DOHH2 (cell line): ENCODE measurements around the gene C1QL2.

Experiments used
- H3F3A ChIP-seq: fragments of 200-600 bp; sonication (generic), shearing (Covaris generic); 2 replicates; pipeline ENCODE4 v1.6.0; 2016; ENCODE audit warnings: antibody characterized with exemption, mild to moderate bottlenecking; ENCODE audit not compliant: control insufficient read depth, insufficient read depth
- H3K27ac ChIP-seq: fragments of 200-600 bp; sonication (generic); 2 replicates; pipeline ENCODE4 v1.5.1; 2014; ENCODE audit warnings: low read depth, mild to moderate bottlenecking, low read length, moderate library complexity
- H3K27me3 ChIP-seq: fragments of 200-600 bp; sonication (generic); 2 replicates; pipeline ENCODE4 v1.6.1; 2014; ENCODE audit warnings: mild to moderate bottlenecking, low read length, mixed read lengths; ENCODE audit not compliant: control insufficient read depth
- H3K36me3 ChIP-seq: fragments of 200-600 bp; sonication (generic); 2 replicates; pipeline ENCODE4 v1.6.1; 2014; ENCODE audit warnings: mild to moderate bottlenecking, low read length, moderate library complexity, mixed read lengths; ENCODE audit not compliant: control insufficient read depth
- H3K4me1 ChIP-seq: fragments of 200-600 bp; sonication (generic); 2 replicates; pipeline ENCODE4 v1.6.1; 2014; ENCODE audit warnings: mild to moderate bottlenecking, low read length, mixed read lengths; ENCODE audit not compliant: control insufficient read depth
- H3K4me2 ChIP-seq: fragments of 200-600 bp; sonication (generic); 2 replicates; pipeline ENCODE4 v1.6.0; 2014; ENCODE audit warnings: mild to moderate bottlenecking, low read length, moderate library complexity
- H3K4me3 ChIP-seq: fragments of 200-600 bp; sonication (generic); 2 replicates; pipeline ENCODE4 v1.5.1; 2014; ENCODE audit warnings: mild to moderate bottlenecking, low read length, mixed read lengths
- H3K79me2 ChIP-seq: fragments of 200-600 bp; sonication (generic); 2 replicates; pipeline ENCODE4 v1.6.1; 2014; ENCODE audit warnings: mild to moderate bottlenecking, low read length, mixed read lengths; ENCODE audit not compliant: control insufficient read depth
- H3K9me2 ChIP-seq: fragments of 200-600 bp; sonication (generic); replicated peaks from 2 replicates; pipeline ENCODE4 v1.6.1; 2014; ENCODE audit warnings: mild to moderate bottlenecking, low read length, mixed read lengths; ENCODE audit not compliant: control insufficient read depth
- H3K9me3 ChIP-seq: fragments of 200-600 bp; sonication (generic); 2 replicates; pipeline ENCODE4 v1.6.1; 2014; ENCODE audit warnings: antibody characterized with exemption, low read length, mixed read lengths; ENCODE audit not compliant: control insufficient read depth, insufficient read depth
- H4K20me1 ChIP-seq: fragments of 200-600 bp; sonication (generic); 2 replicates; pipeline ENCODE4 v1.6.0; 2014; ENCODE audit warnings: low read depth, mild to moderate bottlenecking, antibody characterized with exemption, low read length, moderate library complexity; ENCODE audit not compliant: control insufficient read depth, insufficient read depth
- EZH2phosphoT487 ChIP-seq: fragments of 200-600 bp; sonication (generic); IDR thresholded peaks from 2 replicates; pipeline ENCODE4 v1.6.1; 2017; ENCODE audit warnings: borderline replicate concordance, mild to moderate bottlenecking, antibody characterized with exemption, low read length, moderate library complexity, mixed read lengths
- TF ChIP-seq, protein P1 (sequence below): fragments of 200-600 bp; sonication (generic); IDR thresholded peaks from one replicate; pipeline ENCODE4 v1.5.1; 2014; ENCODE audit warnings: antibody characterized with exemption, mild to moderate bottlenecking, low read depth, low read length; ENCODE audit not compliant: poor library complexity, severe bottlenecking

The C1QL2 gene

DNA sequence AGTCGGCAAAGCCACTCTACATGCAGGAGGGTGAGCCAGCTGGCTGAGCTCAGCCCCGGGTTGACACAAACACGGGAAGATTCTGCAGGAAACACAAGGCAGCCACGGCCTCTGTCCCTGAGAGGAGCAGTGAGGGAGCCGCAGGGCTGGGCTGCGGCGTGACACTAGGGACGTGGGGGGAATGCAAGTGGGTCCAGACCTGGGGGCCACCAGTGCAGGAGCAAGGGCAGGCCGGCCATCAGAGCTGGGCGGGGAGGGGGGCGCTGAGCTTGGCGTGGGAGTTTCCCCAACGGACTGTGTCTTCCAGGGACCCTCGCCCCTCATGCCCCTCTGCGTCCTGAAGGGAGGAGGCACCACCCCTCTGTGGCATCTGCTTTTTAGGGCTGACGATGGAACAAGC is 12.0 kb upstream of the C1QL2 start:
- peaks cover 3% of the 10 kb centered on the region; the same call in 1 of the 2 replicates for H3K27me3 ChIP-seq
- H3K4me1 ChIP-seq, result no peaks in the 10 kb centered on the region
- H3K27ac ChIP-seq, result no peak overlapping the region
- no peak overlapping the region for H3K4me3 ChIP-seq
- no peaks in the 10 kb centered on the region for H3K36me3 ChIP-seq
- H3K9me2 ChIP-seq, result no peaks in the 10 kb centered on the region
- peaks cover 5% of the 10 kb centered on the region; the same call in 1 of the 2 replicates for H4K20me1 ChIP-seq
- no peaks in the 10 kb centered on the region for H3K79me2 ChIP-seq
- no peaks in the 10 kb centered on the region for H3F3A ChIP-seq
- TF ChIP-seq EZH2phosphoT487, result no peak
- TF ChIP-seq, protein P1, sequence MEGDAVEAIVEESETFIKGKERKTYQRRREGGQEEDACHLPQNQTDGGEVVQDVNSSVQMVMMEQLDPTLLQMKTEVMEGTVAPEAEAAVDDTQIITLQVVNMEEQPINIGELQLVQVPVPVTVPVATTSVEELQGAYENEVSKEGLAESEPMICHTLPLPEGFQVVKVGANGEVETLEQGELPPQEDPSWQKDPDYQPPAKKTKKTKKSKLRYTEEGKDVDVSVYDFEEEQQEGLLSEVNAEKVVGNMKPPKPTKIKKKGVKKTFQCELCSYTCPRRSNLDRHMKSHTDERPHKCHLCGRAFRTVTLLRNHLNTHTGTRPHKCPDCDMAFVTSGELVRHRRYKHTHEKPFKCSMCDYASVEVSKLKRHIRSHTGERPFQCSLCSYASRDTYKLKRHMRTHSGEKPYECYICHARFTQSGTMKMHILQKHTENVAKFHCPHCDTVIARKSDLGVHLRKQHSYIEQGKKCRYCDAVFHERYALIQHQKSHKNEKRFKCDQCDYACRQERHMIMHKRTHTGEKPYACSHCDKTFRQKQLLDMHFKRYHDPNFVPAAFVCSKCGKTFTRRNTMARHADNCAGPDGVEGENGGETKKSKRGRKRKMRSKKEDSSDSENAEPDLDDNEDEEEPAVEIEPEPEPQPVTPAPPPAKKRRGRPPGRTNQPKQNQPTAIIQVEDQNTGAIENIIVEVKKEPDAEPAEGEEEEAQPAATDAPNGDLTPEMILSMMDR, result no peak
- H3K9me3 ChIP-seq, result no peaks in the 10 kb centered on the region
- H3K4me2 ChIP-seq, result no peak overlapping the region

GRCh38 chr2:119169717-119170116 is 11.2 kb upstream of the C1QL2 start:
- H3K9me2 ChIP-seq, result no peaks in the 10 kb centered on the region
- TF ChIP-seq, protein P1, result no peak
- TF ChIP-seq EZH2phosphoT487, result no peak
- H3K4me2 ChIP-seq, result no peak overlapping the region
- H3K27me3 ChIP-seq, result peaks cover 3% of the 10 kb centered on the region; the same call in 1 of the 2 replicates
- H3K36me3 ChIP-seq, result no peaks in the 10 kb centered on the region
- H3F3A ChIP-seq, result no peaks in the 10 kb centered on the region
- H4K20me1 ChIP-seq, result peaks cover 1% of the 10 kb centered on the region; the same call in 1 of the 2 replicates
- H3K27ac ChIP-seq, result no peak overlapping the region
- H3K4me1 ChIP-seq, result no peaks in the 10 kb centered on the region
- no peak overlapping the region for H3K4me3 ChIP-seq
- no peaks in the 10 kb centered on the region for H3K9me3 ChIP-seq
- H3K79me2 ChIP-seq, result no peaks in the 10 kb centered on the region

DNA sequence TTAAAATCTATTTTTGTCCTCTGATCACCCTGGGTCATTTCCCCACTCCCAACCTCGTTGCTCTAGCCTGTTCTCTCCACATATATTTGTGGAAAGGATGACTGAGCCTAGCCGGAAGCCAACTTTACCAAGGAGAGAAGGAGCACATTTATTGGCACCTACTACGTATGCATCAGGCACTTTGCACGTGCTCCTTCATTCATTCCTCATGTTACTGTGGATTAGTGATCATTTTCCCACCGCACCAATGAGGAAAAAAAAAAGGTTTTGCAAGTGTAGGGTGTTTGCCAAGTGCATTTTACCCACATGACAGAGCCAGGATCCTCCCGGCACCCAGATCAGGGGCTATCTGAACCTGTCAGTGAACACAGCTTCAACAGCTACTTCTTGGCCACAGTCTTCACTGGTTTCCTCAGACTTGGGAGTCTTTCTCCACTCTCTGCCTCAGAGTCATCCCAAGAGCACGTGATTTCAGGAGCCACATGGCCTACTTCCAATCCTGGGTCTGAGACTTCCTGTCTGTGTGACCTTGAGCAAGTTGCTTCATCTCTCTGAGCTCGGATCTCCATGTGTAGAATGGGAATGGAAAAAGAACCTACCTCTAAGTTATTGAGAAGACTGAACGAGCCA is 1.9 kb upstream of the C1QL2 start:
- Histone ChIP-seq H3K27me3 (no peaks in the 10 kb centered on the region), H4K20me1 (no peaks in the 10 kb centered on the region), H3F3A (no peaks in the 10 kb centered on the region), H3K4me3 (no peak overlapping the region), H3K36me3 (no peaks in the 10 kb centered on the region), H3K9me3 (no peaks in the 10 kb centered on the region), H3K9me2 (no peaks in the 10 kb centered on the region), H3K4me1 (no peaks in the 10 kb centered on the region), H3K27ac (no peak overlapping the region), H3K4me2 (no peak overlapping the region), H3K79me2 (no peaks in the 10 kb centered on the region)
- no peak for TF ChIP-seq EZH2phosphoT487
- TF ChIP-seq, protein P1, result no peak
